Neural crest cell (in vitro differentiated cells): Measurements from ENCODE around the gene CNKSR3. TPM values are rescaled to one million over a fixed set of nuclear protein-coding genes. Genes with fewer than 3 reads are reported as not detected.

Source experiments
- DNase-seq: peaks from one replicate; pipeline ENCODE4 v3.0.0; 2021; ENCODE audit warnings: low read depth, mixed read lengths, low spot score
- H3K27ac Mint-ChIP-seq: one replicate; pipeline ENCODE4 v1.8.0; 2021; ENCODE audit warnings: mild to moderate bottlenecking, mixed read lengths; ENCODE audit not compliant: unreplicated experiment
- H3K27me3 Mint-ChIP-seq: 2 replicates; pipeline ENCODE4 v1.8.0; 2021; ENCODE audit warnings: low read depth, mild to moderate bottlenecking, mixed read lengths
- H3K36me3 Mint-ChIP-seq: 2 replicates; pipeline ENCODE4 v1.8.0; 2021; ENCODE audit warnings: low read depth, mild to moderate bottlenecking, mixed read lengths
- H3K4me1 Mint-ChIP-seq: 2 replicates; pipeline ENCODE4 v1.8.0; 2021; ENCODE audit warnings: mixed read lengths
- H3K4me3 Mint-ChIP-seq: one replicate; pipeline ENCODE4 v1.8.0; 2021; ENCODE audit warnings: mild to moderate bottlenecking, mixed read lengths
- H3K9me3 Mint-ChIP-seq: 2 replicates; pipeline ENCODE4 v1.8.0; 2021; ENCODE audit warnings: mixed read lengths
- CTCF ChIP-seq: fragments of 200-600 bp; sonication (generic); conservative IDR thresholded peaks from 2 replicates; pipeline ENCODE4 v1.5.0; 2021; ENCODE audit warnings: antibody characterized with exemption, mild to moderate bottlenecking
- total RNA-seq: library from RNA; stranded (reverse); gene quantifications from 2 replicates; pipeline ENCODE4 v1.2.1, GENCODE V29; 2021

CNKSR3 gene
- total RNA-seq, 1 donor from 2014 or later, result 11.7 TPM

DNA sequence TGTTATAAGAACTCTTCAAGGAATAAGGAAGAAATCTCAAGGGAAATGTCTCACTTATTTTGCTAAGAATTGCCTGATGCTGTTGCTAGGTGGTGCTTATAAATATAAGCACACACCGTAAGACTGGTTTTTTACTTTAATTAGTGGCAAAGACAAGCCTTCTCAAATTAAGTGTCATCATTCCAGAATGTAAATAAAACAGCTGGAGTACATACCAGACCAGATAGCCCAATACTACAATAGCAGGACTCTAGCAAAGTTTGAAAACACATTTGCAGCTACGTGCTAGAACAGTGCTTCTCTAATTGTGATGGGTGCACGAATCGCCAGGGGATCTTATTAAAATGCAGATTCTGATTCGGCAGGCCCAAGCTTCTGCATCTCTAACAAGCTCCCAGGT is 6.8 kb downstream of the CNKSR3 start:
- Mint-ChIP-seq H3K4me1 (peaks cover 20% of the 10 kb centered on the region), H3K27me3 (no peaks in the 10 kb centered on the region), H3K9me3 (no peaks in the 10 kb centered on the region), H3K36me3 (peaks cover 2% of the 10 kb centered on the region), H3K27ac (no peak overlapping the region), H3K4me3 (peak overlapping the region; percentile 10)
- TF ChIP-seq CTCF, result no peak
- DNase-seq, result no peak

GRCh38 chr6:154502553-154502952 is 7.9 kb downstream of the CNKSR3 start:
- Mint-ChIP-seq H3K4me3 (no peak overlapping the region), H3K4me1 (peaks cover 11% of the 10 kb centered on the region), H3K27me3 (no peaks in the 10 kb centered on the region), H3K9me3 (no peaks in the 10 kb centered on the region), H3K27ac (no peak overlapping the region), H3K36me3 (no peaks in the 10 kb centered on the region)
- DNase-seq, result no peak
- TF ChIP-seq CTCF, result no peak

DNA sequence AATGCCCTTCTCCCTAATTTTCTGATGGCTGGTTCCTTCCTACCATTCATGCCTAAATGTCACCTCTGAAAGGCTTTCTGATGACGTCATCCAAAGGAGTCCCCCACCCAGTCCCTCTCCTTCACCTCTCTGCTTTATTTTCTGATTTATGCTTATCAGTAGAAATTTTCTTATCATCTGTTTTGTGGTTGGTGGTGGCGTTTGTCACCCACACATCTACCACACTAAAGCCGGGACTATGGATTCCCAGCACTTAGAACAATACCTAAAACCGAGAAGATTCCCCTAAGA is 9.0 kb downstream of the CNKSR3 start:
- no peak for DNase-seq
- no peak for TF ChIP-seq CTCF
- Mint-ChIP-seq H3K36me3 (no peaks in the 10 kb centered on the region), H3K4me3 (no peak overlapping the region), H3K27ac (no peak overlapping the region), H3K9me3 (no peaks in the 10 kb centered on the region), H3K4me1 (peaks cover 10% of the 10 kb centered on the region), H3K27me3 (no peaks in the 10 kb centered on the region)

- Mint-ChIP-seq H3K9me3 (no peaks in the 10 kb centered on the region), H3K4me1 (peaks cover 11% of the 10 kb centered on the region), H3K27ac (no peak overlapping the region), H3K36me3 (no peaks in the 10 kb centered on the region), H3K4me3 (no peak overlapping the region), H3K27me3 (no peaks in the 10 kb centered on the region)
- TF ChIP-seq CTCF, result peak; percentile 48
- DNase-seq, result no peak
Measured at GRCh38 chr6:154500769-154501577, 9.5 kb downstream of the CNKSR3 start.

DNA sequence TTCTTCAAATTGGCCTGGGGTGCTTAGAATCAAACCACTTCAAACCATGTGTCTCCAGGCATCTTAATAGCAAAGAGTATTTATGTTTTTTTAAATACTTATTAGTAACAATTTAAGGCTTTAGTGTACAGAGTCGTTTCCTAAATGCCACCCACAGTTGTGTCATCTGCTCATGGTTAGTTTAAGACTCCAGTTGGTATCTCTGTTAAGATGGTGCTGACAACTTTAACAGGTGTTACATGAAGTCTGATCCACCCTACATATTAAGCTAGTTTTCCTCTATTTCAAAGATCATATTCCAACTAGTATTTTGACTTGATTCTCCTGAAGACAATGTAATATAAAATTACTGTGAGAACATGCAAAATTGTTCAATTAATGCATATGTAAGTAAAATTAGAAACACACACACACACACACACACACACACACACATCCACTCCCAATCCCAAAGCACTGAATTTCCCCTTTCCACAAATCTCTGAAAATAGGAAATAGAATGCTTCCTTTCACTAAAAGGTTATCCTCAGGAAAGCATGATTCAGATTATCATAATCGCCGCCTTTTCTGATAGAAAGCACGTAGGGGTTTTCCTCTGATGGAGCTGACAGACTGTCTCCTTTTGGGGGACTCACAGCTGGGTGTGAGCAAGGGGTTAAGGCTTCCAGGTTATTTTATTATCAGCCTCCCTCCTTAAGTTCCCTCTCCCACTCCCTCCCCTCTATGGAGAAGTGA is 10.5 kb downstream of the CNKSR3 start:
- no peaks in the 10 kb centered on the region for H3K27me3 Mint-ChIP-seq
- no peak for TF ChIP-seq CTCF
- H3K4me1 Mint-ChIP-seq, result peaks cover 15% of the 10 kb centered on the region
- no peak for DNase-seq
- H3K4me3 Mint-ChIP-seq, result no peak overlapping the region
- H3K36me3 Mint-ChIP-seq, result no peaks in the 10 kb centered on the region
- H3K9me3 Mint-ChIP-seq, result no peaks in the 10 kb centered on the region
- H3K27ac Mint-ChIP-seq, result no peak overlapping the region
